Vagina (tissue), 2 donors: ENCODE results near the gene PHKG1. TPM values are rescaled to one million over a fixed set of nuclear protein-coding genes. Genes with fewer than 3 reads are reported as not detected.
"Not testable (repeated sequence)": the region's sequence is repeated elsewhere in the genome, so short reads cannot be mapped to it uniquely, and the experiment has no call there.

Experiments used
- DNase-seq, 2 donors: peaks; one replicate each; pipeline ENCODE4 v3.0.0-alpha.2; 2017; ENCODE audit errors: extremely low spot score in 2 of 2
- H3K27ac ChIP-seq: fragments of 200-600 bp; sonication (generic); one replicate; pipeline ENCODE4 v1.5.1; 2019
- H3K27me3 ChIP-seq: fragments of 200-600 bp; sonication (generic); one replicate; pipeline ENCODE4 v1.5.1; 2019
- H3K36me3 ChIP-seq, 2 donors: fragments of 200-600 bp; sonication (generic); one replicate each; pipeline ENCODE4 v1.5.1; 2017 to 2019
- H3K4me1 ChIP-seq: fragments of 200-600 bp; sonication (generic); one replicate; pipeline ENCODE4 v1.5.1; 2019
- H3K4me3 ChIP-seq, 2 donors: fragments of 200-600 bp; sonication (generic); 1 replicate in 1 of 2; 2 replicates in 1 of 2; pipeline ENCODE4 v1.5.1; 2016 to 2019
- H3K9me3 ChIP-seq: fragments of 200-600 bp; sonication (generic); one replicate; pipeline ENCODE4 v1.5.1; 2019
- POLR2A ChIP-seq, 2 donors: fragments of 450-650 bp; IDR thresholded peaks; one replicate each; pipeline ENCODE4 v1.6.1; 2017; ENCODE audit warnings: antibody characterized with exemption in 2 of 2, mild to moderate bottlenecking in 2 of 2, moderate library complexity in 2 of 2
- POLR2AphosphoS5 ChIP-seq, 2 donors: sonication (generic); formaldehyde crosslinking; IDR thresholded peaks; one replicate each; pipeline ENCODE4 v1.9.0; 2017; ENCODE audit warnings: antibody characterized with exemption in 2 of 2, mild to moderate bottlenecking in 2 of 2, low read depth in 1 of 2; ENCODE audit not compliant: insufficient read depth in 1 of 2
- intact Hi-C: fragments of 100-400 bp; cut with DNase I; formaldehyde crosslinking; loops from one replicate; pipeline ENCODE4 v1.15.1; 2023
- total RNA-seq: library from RNA; depleted of rRNA; stranded (reverse); fragments of >200 nt; gene quantifications from one replicate; pipeline ENCODE4 v1.2.3, GENCODE V29; 2016
- TF ChIP-seq, protein P1 (sequence below), 3 experiments: fragments of 450-650 bp in 2 of 3; fragments of 200-600 bp in 1 of 3; sonication (generic) in 1 of 3; IDR thresholded peaks; one replicate each; pipeline ENCODE4 v1.5.1; 2017 to 2019; ENCODE audit warnings: antibody characterized with exemption in 3 of 3, mild to moderate bottlenecking in 2 of 3, moderate library complexity in 2 of 3

PHKG1 gene
- total RNA-seq, 1 donor from 2014 or later = not detected

DNA sequence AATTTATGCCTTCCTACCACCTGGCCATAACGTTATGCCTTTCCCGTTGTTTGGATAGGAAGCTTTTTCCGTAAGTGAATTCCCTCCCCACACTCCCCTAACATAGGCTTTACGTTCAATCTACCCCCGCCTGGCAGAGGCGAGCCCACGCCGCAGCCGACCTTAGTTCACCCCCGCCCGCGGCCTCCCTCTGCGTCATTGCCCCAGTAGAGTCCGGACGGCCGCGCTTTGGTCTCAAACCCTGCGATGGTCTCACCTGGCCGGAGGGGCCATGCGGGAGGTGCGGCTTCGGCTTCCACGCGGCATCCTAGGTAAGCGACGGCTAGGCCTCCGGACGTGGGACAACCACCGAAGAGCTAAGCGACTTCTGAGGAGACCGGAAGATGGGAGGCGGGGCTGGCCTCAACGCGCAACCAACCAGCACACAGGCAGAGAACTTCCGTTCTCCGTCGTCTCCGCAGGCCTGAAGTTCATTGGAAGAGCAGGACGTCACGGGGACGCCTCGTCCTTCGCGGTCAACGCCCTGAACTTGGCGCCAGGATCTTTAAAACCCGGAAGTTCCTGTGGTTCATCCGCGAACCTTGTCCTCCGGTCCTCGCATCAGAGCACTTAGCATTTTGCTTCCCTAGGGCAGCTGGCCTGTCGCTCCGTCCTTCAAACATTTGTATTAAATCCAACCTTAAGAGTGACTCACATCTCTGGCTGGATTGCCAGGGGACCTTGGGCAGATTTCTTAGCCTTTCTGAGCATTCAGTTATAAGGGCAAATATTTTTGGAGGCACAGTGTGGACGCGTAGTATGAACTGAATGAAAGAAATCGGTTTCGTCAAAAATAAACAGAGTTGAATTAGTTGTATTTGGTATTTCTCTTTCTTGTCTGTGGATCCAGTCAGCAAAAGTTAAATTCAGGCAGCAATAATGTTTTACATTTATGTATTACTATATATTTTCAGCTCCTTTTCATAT lies 13.6 kb upstream of the PHKG1 start, which contains the start of gene CHCHD2:
Gene CHCHD2 (minus strand): TSS at position 369 of the 966 bp plus-strand sequence. CDS start 63 bp downstream, at position 306.
- intact Hi-C loops = no loop called here
- peak within 1 kb of the TSS; percentile 79 for H3K27ac ChIP-seq
- no peaks in the 10 kb centered on the region for H3K27me3 ChIP-seq
- peak in 1 of 2 donors; percentile 98 for DNase-seq
- peaks cover 5 to 29% of the 10 kb centered on the region in 2 donors for H3K36me3 ChIP-seq
- H3K4me3 ChIP-seq = peak within 1 kb of the TSS; percentile 79 to 98
- H3K9me3 ChIP-seq = no peaks in the 10 kb centered on the region
- H3K4me1 ChIP-seq = peaks cover 18% of the 10 kb centered on the region
- TF ChIP-seq POLR2A (IDR thresholded peaks at IDR 0.05) (peak in 1 of 2 donors; percentile 87), POLR2AphosphoS5 (IDR thresholded peaks at IDR 0.05; ENCODE audit: insufficient read depth in 1 of 2, low read depth in 1 of 2) (peak; percentile 91 to 99)
- TF ChIP-seq, protein P1, sequence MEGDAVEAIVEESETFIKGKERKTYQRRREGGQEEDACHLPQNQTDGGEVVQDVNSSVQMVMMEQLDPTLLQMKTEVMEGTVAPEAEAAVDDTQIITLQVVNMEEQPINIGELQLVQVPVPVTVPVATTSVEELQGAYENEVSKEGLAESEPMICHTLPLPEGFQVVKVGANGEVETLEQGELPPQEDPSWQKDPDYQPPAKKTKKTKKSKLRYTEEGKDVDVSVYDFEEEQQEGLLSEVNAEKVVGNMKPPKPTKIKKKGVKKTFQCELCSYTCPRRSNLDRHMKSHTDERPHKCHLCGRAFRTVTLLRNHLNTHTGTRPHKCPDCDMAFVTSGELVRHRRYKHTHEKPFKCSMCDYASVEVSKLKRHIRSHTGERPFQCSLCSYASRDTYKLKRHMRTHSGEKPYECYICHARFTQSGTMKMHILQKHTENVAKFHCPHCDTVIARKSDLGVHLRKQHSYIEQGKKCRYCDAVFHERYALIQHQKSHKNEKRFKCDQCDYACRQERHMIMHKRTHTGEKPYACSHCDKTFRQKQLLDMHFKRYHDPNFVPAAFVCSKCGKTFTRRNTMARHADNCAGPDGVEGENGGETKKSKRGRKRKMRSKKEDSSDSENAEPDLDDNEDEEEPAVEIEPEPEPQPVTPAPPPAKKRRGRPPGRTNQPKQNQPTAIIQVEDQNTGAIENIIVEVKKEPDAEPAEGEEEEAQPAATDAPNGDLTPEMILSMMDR (IDR thresholded peaks at IDR 0.05) = no peak

DNA sequence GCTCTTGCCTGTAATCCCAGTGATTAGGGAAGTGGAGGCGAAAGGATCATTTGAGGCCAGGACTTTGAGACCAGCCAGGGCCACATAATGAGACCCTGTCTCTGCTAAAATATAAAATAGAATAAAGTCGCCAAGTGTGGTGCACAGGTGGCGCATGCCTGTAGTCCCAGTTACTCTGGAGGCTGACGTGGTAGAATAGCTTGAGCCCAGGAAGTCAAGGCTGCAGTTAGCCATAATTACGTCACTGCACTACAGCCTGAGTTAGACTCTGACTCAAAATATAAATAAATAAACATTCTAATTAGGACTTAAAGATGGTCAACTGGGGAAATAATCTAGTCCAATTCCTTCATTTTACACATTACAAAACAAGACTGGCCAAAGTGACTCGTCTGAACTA lies 12.8 kb upstream of the PHKG1 start:
- intact Hi-C loops = no loop called here
- no peaks in the 10 kb centered on the region for H3K9me3 ChIP-seq
- TF ChIP-seq POLR2AphosphoS5 (IDR thresholded peaks at IDR 0.05; ENCODE audit: insufficient read depth in 1 of 2, low read depth in 1 of 2) = no peak
- TF ChIP-seq POLR2A (IDR thresholded peaks at IDR 0.05) = no peak
- TF ChIP-seq, protein P1 (IDR thresholded peaks at IDR 0.05) = no peak
- H3K4me3 ChIP-seq = peak overlapping the region; percentile 79 to 98
- no peak for DNase-seq
- peaks cover 5 to 38% of the 10 kb centered on the region in 2 donors for H3K36me3 ChIP-seq
- peaks cover 18% of the 10 kb centered on the region for H3K4me1 ChIP-seq
- H3K27ac ChIP-seq = peak overlapping the region; percentile 79
- no peaks in the 10 kb centered on the region for H3K27me3 ChIP-seq

DNA sequence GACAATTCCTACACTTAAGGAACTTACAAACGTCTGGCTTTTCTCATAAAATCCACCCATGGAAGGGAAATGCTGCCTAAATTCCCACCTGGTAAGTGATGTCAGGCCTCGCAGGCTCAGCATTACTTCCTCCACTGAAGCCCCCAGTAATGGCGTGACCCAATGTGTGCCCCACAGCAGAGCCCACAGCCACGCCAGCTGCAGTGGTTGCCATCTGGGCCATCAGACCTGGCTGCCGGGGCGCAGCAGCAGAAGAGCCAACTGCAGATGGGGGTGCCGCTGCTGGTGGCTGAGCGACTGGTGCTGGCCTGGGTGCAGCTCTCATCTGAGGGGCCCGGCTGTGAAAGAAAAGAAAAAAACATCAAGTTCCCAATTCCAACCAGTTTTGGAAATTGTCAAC lies 11.4 kb upstream of the PHKG1 start:
- H3K9me3 ChIP-seq, intact Hi-C loops, H3K27me3 ChIP-seq, H3K4me3 ChIP-seq, DNase-seq, H3K27ac ChIP-seq: not testable (repeated sequence)
- Histone ChIP-seq H3K36me3 (peaks cover 5 to 48% of the 10 kb centered on the region in 2 donors), H3K4me1 (peaks cover 18% of the 10 kb centered on the region)

DNA sequence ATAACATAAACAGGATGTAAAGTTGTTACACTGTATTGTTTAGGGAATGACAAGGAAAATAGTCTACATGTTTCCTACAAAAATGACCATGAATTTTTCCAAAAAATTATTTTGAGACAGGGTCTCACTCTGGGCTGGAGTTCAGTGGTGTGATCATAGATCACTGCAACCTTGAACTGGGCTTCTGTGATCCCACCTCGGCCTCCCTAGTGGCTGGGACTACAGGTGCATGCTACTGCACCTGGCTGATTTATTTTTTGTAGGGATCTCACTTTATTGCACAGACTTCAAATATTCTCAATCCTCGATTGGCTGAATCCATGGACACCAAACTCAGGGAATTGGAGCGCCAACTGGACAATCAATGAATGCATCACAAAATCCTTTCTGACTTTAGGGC lies 6.9 kb upstream of the PHKG1 start:
- DNase-seq = no peak
- no peaks in the 10 kb centered on the region for H3K27me3 ChIP-seq
- H3K36me3 ChIP-seq = peaks cover 5 to 49% of the 10 kb centered on the region in 2 donors
- peaks cover 7% of the 10 kb centered on the region for H3K4me1 ChIP-seq
- intact Hi-C loops = no loop called here
- no peaks in the 10 kb centered on the region for H3K9me3 ChIP-seq
- TF ChIP-seq, protein P1 (IDR thresholded peaks at IDR 0.05) = no peak
- no peak for TF ChIP-seq POLR2AphosphoS5 (IDR thresholded peaks at IDR 0.05; ENCODE audit: insufficient read depth in 1 of 2, low read depth in 1 of 2)
- TF ChIP-seq POLR2A (IDR thresholded peaks at IDR 0.05) = no peak
- H3K27ac ChIP-seq = no peak overlapping the region
- H3K4me3 ChIP-seq = no peak overlapping the region

DNA sequence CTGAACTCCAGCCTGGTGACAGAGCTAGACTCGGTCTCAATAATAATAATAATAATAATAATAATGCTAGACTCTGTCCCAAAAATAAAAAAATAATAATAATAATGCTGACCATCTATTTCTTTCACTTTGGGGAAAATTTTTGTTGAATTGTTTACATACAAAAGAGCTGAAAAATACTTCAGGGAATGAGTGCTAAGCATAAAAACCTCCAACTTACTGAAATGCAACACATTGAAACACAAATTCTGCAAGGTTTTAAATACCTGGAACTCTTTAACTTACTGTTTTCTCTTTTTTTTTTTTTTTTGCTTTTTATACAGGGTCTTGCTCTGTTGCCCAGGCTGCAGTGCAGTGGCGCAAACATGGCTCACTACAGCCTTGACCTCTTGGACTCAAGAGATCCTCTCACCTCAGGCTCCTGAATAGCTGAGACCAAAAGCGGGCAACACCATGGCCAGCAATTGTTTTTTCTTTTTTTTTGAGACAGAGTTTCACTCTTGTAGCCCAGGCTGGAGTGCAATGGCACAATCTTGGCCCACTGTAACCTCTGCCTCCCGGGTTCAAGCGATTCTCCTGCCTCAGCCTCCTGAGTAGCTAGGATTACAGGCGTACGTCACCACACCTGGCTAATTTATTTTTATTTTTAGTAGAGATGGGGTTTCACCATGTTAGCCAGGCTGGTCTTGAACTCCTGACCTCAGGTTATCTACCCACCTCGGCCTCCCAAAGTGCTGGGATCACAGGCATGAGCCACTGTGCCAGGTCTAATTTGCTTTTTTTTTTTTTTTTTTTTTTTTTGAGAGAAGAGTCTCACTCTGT lies 5.6 kb upstream of the PHKG1 start:
- H3K27me3 ChIP-seq, H3K4me1 ChIP-seq, H3K4me3 ChIP-seq, intact Hi-C loops, H3K9me3 ChIP-seq, H3K27ac ChIP-seq, DNase-seq: not testable (repeated sequence)
- peaks cover 5 to 41% of the 10 kb centered on the region in 2 donors for H3K36me3 ChIP-seq
